ENCODE data around the gene SPG11.

The SPG11 gene, protein sequence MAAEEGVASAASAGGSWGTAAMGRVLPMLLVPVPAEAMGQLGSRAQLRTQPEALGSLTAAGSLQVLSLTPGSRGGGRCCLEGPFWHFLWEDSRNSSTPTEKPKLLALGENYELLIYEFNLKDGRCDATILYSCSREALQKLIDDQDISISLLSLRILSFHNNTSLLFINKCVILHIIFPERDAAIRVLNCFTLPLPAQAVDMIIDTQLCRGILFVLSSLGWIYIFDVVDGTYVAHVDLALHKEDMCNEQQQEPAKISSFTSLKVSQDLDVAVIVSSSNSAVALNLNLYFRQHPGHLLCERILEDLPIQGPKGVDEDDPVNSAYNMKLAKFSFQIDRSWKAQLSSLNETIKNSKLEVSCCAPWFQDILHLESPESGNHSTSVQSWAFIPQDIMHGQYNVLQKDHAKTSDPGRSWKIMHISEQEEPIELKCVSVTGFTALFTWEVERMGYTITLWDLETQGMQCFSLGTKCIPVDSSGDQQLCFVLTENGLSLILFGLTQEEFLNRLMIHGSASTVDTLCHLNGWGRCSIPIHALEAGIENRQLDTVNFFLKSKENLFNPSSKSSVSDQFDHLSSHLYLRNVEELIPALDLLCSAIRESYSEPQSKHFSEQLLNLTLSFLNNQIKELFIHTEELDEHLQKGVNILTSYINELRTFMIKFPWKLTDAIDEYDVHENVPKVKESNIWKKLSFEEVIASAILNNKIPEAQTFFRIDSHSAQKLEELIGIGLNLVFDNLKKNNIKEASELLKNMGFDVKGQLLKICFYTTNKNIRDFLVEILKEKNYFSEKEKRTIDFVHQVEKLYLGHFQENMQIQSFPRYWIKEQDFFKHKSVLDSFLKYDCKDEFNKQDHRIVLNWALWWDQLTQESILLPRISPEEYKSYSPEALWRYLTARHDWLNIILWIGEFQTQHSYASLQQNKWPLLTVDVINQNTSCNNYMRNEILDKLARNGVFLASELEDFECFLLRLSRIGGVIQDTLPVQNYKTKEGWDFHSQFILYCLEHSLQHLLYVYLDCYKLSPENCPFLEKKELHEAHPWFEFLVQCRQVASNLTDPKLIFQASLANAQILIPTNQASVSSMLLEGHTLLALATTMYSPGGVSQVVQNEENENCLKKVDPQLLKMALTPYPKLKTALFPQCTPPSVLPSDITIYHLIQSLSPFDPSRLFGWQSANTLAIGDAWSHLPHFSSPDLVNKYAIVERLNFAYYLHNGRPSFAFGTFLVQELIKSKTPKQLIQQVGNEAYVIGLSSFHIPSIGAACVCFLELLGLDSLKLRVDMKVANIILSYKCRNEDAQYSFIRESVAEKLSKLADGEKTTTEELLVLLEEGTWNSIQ (N-terminal part only)

GRCh38 chr15:44663410-44664308 is at the start of gene SPG11:
Gene SPG11, minus strand, starts transcription at chr15:44663662. Its CDS starts 15 bp downstream, at chr15:44663647.
- Histone ChIP-seq H3K9ac (ENCODE audit: low read depth, low read length) (peak within 1 kb of the TSS; percentile 85), H3K36me3 (ENCODE audit: control insufficient read depth, insufficient read depth, low read length) (peaks cover 14% of the 10 kb centered on the region), H3K27me3 (ENCODE audit: control insufficient read depth, insufficient read depth, low read length) (no peaks in the 10 kb centered on the region), H3K9me3 (ENCODE audit: control insufficient read depth, insufficient read depth, low read length) (no peaks in the 10 kb centered on the region), H3K4me3 (ENCODE audit: low read depth, low read length) (peak within 1 kb of the TSS; percentile 88), H3K27ac (ENCODE audit: low read depth, low read length) (peak within 1 kb of the TSS; percentile 90), H3K4me1 (ENCODE audit: control insufficient read depth, insufficient read depth, low read length) (peaks cover 17% of the 10 kb centered on the region)

- no peak overlapping the region for H3K27ac ChIP-seq (ENCODE audit: low read depth, low read length)
- H3K27me3 ChIP-seq (ENCODE audit: control insufficient read depth, insufficient read depth, low read length) = peaks cover 12% of the 10 kb centered on the region
- H3K4me1 ChIP-seq (ENCODE audit: control insufficient read depth, insufficient read depth, low read length) = no peaks in the 10 kb centered on the region
- H3K9me3 ChIP-seq (ENCODE audit: control insufficient read depth, insufficient read depth, low read length) = no peaks in the 10 kb centered on the region
- no peak overlapping the region for H3K9ac ChIP-seq (ENCODE audit: low read depth, low read length)
- H3K36me3 ChIP-seq (ENCODE audit: control insufficient read depth, insufficient read depth, low read length) = peaks cover 21% of the 10 kb centered on the region
- peak overlapping the region; percentile 83 for H3K4me3 ChIP-seq (ENCODE audit: low read depth, low read length)
These were observed 49.0 kb upstream of the SPG11 start for GRCh38 chr15:44712346-44713005.

- Histone ChIP-seq H3K9me3 (ENCODE audit: control insufficient read depth, insufficient read depth, low read length) (no peaks in the 10 kb centered on the region), H3K36me3 (ENCODE audit: control insufficient read depth, insufficient read depth, low read length) (peaks cover 15% of the 10 kb centered on the region), H3K27me3 (ENCODE audit: control insufficient read depth, insufficient read depth, low read length) (peaks cover 12% of the 10 kb centered on the region), H3K27ac (ENCODE audit: low read depth, low read length) (peak overlapping the region; percentile 69), H3K4me1 (ENCODE audit: control insufficient read depth, insufficient read depth, low read length) (no peaks in the 10 kb centered on the region), H3K4me3 (ENCODE audit: low read depth, low read length) (peak overlapping the region; percentile 83), H3K9ac (ENCODE audit: low read depth, low read length) (peak overlapping the region; percentile 68)
These were observed 48.4 kb upstream of the SPG11 start for GRCh38 chr15:44711743-44712345.

DNA sequence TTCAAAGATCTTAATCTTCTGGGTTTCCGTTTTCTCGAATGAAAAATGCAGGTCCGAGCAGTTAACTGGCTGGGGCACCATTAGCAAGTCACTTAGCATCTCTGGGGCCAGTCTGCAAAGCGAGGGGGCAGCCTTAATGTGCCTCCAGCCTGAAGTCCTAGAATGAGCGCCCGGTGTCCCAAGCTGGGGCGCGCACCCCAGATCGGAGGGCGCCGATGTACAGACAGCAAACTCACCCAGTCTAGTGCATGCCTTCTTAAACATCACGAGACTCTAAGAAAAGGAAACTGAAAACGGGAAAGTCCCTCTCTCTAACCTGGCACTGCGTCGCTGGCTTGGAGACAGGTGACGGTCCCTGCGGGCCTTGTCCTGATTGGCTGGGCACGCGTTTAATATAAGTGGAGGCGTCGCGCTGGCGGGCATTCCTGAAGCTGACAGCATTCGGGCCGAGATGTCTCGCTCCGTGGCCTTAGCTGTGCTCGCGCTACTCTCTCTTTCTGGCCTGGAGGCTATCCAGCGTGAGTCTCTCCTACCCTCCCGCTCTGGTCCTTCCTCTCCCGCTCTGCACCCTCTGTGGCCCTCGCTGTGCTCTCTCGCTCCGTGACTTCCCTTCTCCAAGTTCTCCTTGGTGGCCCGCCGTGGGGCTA is 47.8 kb upstream of the SPG11 start, which contains the start of the genes B2M and PATL2:
Gene B2M (plus strand): TSS at position 422 of the 647 bp plus-strand sequence. CDS start 30 bp downstream, at position 452.
Gene PATL2 (minus strand): TSS at position 228 of the 647 bp plus-strand sequence. CDS start 34,833 bp downstream, outside the sequence.
- Histone ChIP-seq H3K4me3 (ENCODE audit: low read depth, low read length) (peak within 1 kb of the TSS; percentile 83), H3K36me3 (ENCODE audit: control insufficient read depth, insufficient read depth, low read length) (peaks cover 9% of the 10 kb centered on the region), H3K27me3 (ENCODE audit: control insufficient read depth, insufficient read depth, low read length) (peaks cover 12% of the 10 kb centered on the region)

DNA sequence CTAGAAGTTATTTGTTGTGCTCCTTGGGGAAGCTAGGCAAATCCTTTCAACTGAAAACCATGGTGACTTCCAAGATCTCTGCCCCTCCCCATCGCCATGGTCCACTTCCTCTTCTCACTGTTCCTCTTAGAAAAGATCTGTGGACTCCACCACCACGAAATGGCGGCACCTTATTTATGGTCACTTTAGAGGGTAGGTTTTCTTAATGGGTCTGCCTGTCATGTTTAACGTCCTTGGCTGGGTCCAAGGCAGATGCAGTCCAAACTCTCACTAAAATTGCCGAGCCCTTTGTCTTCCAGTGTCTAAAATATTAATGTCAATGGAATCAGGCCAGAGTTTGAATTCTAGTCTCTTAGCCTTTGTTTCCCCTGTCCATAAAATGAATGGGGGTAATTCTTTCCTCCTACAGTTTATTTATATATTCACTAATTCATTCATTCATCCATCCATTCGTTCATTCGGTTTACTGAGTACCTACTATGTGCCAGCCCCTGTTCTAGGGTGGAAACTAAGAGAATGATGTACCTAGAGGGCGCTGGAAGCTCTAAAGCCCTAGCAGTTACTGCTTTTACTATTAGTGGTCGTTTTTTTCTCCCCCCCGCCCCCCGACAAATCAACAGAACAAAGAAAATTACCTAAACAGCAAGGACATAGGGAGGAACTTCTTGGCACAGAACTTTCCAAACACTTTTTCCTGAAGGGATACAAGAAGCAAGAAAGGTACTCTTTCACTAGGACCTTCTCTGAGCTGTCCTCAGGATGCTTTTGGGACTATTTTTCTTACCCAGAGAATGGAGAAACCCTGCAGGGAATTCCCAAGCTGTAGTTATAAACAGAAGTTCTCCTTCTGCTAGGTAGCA is 47.0 kb upstream of the SPG11 start:
- no peaks in the 10 kb centered on the region for H3K4me1 ChIP-seq (ENCODE audit: control insufficient read depth, insufficient read depth, low read length)
- H3K9me3 ChIP-seq (ENCODE audit: control insufficient read depth, insufficient read depth, low read length) = no peaks in the 10 kb centered on the region
- H3K27me3 ChIP-seq (ENCODE audit: control insufficient read depth, insufficient read depth, low read length) = peaks cover 12% of the 10 kb centered on the region
- peaks cover 1% of the 10 kb centered on the region for H3K36me3 ChIP-seq (ENCODE audit: control insufficient read depth, insufficient read depth, low read length)
- peak overlapping the region; percentile 83 for H3K4me3 ChIP-seq (ENCODE audit: low read depth, low read length)
- H3K9ac ChIP-seq (ENCODE audit: low read depth, low read length) = peak overlapping the region; percentile 68
- H3K27ac ChIP-seq (ENCODE audit: low read depth, low read length) = peak overlapping the region; percentile 76

More for the DNA sequence above, 47.8 kb upstream of the SPG11 start, which contains the start of the genes B2M and PATL2:
- Histone ChIP-seq H3K9me3 (ENCODE audit: control insufficient read depth, insufficient read depth, low read length) (no peaks in the 10 kb centered on the region), H3K4me1 (ENCODE audit: control insufficient read depth, insufficient read depth, low read length) (no peaks in the 10 kb centered on the region), H3K9ac (ENCODE audit: low read depth, low read length) (peak within 1 kb of the TSS; percentile 68), H3K27ac (ENCODE audit: low read depth, low read length) (peak within 1 kb of the TSS; percentile 76)

- no peak overlapping the region for H3K27ac ChIP-seq (ENCODE audit: low read depth, low read length)
- no peaks in the 10 kb centered on the region for H3K4me1 ChIP-seq (ENCODE audit: control insufficient read depth, insufficient read depth, low read length)
- H3K27me3 ChIP-seq (ENCODE audit: control insufficient read depth, insufficient read depth, low read length) = peaks cover 4% of the 10 kb centered on the region
- H3K4me3 ChIP-seq (ENCODE audit: low read depth, low read length) = no peak overlapping the region
- H3K36me3 ChIP-seq (ENCODE audit: control insufficient read depth, insufficient read depth, low read length) = no peaks in the 10 kb centered on the region
- H3K9ac ChIP-seq (ENCODE audit: low read depth, low read length) = no peak overlapping the region
- H3K9me3 ChIP-seq (ENCODE audit: control insufficient read depth, insufficient read depth, low read length) = no peaks in the 10 kb centered on the region
These were observed 43.6 kb upstream of the SPG11 start for GRCh38 chr15:44706946-44707636.

DNA sequence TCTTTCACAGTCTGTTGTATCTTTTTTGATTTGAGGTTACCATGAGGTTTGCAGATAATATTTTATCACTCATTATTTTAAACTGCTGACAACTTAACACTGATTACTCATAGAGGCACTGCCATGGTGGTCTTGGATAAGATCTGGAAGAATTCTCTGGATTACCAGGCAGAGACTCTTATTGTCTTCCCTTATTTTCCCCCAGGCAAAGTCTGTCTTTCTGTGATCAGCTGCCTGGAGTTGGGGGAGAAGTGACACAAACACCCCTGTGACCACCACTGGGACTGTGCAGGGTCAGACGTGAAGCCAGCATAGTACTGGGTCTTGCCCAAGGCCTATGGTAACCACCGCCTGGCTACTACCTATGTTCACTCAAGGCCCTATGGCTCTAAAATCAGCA is 42.9 kb upstream of the SPG11 start:
- no peak overlapping the region for H3K27ac ChIP-seq (ENCODE audit: low read depth, low read length)
- no peak overlapping the region for H3K4me3 ChIP-seq (ENCODE audit: low read depth, low read length)
- no peaks in the 10 kb centered on the region for H3K27me3 ChIP-seq (ENCODE audit: control insufficient read depth, insufficient read depth, low read length)
- H3K4me1 ChIP-seq (ENCODE audit: control insufficient read depth, insufficient read depth, low read length) = no peaks in the 10 kb centered on the region
- H3K9ac ChIP-seq (ENCODE audit: low read depth, low read length) = no peak overlapping the region
- H3K9me3 ChIP-seq (ENCODE audit: control insufficient read depth, insufficient read depth, low read length) = no peaks in the 10 kb centered on the region
- no peaks in the 10 kb centered on the region for H3K36me3 ChIP-seq (ENCODE audit: control insufficient read depth, insufficient read depth, low read length)

GRCh38 chr15:44705986-44706385 is 42.5 kb upstream of the SPG11 start:
- H3K27me3 ChIP-seq (ENCODE audit: control insufficient read depth, insufficient read depth, low read length) = no peaks in the 10 kb centered on the region
- no peak overlapping the region for H3K4me3 ChIP-seq (ENCODE audit: low read depth, low read length)
- no peaks in the 10 kb centered on the region for H3K4me1 ChIP-seq (ENCODE audit: control insufficient read depth, insufficient read depth, low read length)
- H3K9me3 ChIP-seq (ENCODE audit: control insufficient read depth, insufficient read depth, low read length) = no peaks in the 10 kb centered on the region
- no peak overlapping the region for H3K9ac ChIP-seq (ENCODE audit: low read depth, low read length)
- H3K36me3 ChIP-seq (ENCODE audit: control insufficient read depth, insufficient read depth, low read length) = no peaks in the 10 kb centered on the region
- no peak overlapping the region for H3K27ac ChIP-seq (ENCODE audit: low read depth, low read length)

Data from HUES48 (cell line).